PC-9 (cell line): ENCODE data around the gene ZNF593.

ENCODE experiments used
- CTCF ChIP-seq: fragments of 200-600 bp; sonication (generic); conservative IDR thresholded peaks from 2 replicates; pipeline ENCODE4 v1.6.1; 2017; ENCODE audit warnings: mixed run types, antibody characterized with exemption, mild to moderate bottlenecking, moderate library complexity
- EZH2 ChIP-seq: fragments of 200-600 bp; sonication (generic); IDR thresholded peaks from 2 replicates; pipeline ENCODE4 v1.8.0; 2017; ENCODE audit warnings: antibody characterized with exemption, low read depth

- TF ChIP-seq CTCF (no peak), EZH2 (no peak)
Observed at GRCh38 chr1:26125382-26125781, 44.3 kb upstream of the ZNF593 start.
